Measurements from ENCODE around the gene ZNF428. TPM values are rescaled to one million over a fixed set of nuclear protein-coding genes. Genes with fewer than 3 reads are reported as not detected.

Gene ZNF428
- total and polyA plus RNA-seq, 2 experiments from 2014 or later: 21.1 to 23.9 TPM

GRCh38 chr19:43648633-43649032, 29.2 kb upstream of the ZNF428 start:
- Mint-ChIP-seq H3K36me3 (ENCODE audit: low read depth) (peaks cover 59% of the 10 kb centered on the region), H3K9me3 (peaks cover 22% of the 10 kb centered on the region), H3K27ac (no peak overlapping the region), H3K4me1 (no peaks in the 10 kb centered on the region), H3K27me3 (ENCODE audit: insufficient read depth, low read depth, poor library complexity) (peaks cover 9% of the 10 kb centered on the region), H3K4me3 (no peak overlapping the region)
- Histone ChIP-seq H3K4me2 (no peak overlapping the region), H3K4me1 (ENCODE audit: insufficient read depth) (no peaks in the 10 kb centered on the region; the same call in 1 of the 2 replicates), H3K36me3 (ENCODE audit: insufficient read depth) (no peaks in the 10 kb centered on the region; the same call in none of the 2 replicates), H3K9me2 (ENCODE audit: insufficient read depth) (no peaks in the 10 kb centered on the region), H3K4me3 (no peak overlapping the region), H4K20me1 (replicated peaks; ENCODE audit: insufficient read depth) (no peaks in the 10 kb centered on the region; the same call in 1 of the 2 replicates), H3K79me2 (replicated peaks; ENCODE audit: insufficient read depth) (no peaks in the 10 kb centered on the region), H3F3A (replicated peaks; ENCODE audit: low read depth) (0 out of 2 replicates have a peak, but pooled peaks cover 2% of the 10 kb centered on the region), H2AFZ (no peak overlapping the region), H3K27ac (ENCODE audit: low read depth) (no peak overlapping the region), H3K27me3 (ENCODE audit: insufficient read depth) (no peaks in the 10 kb centered on the region)
- ATAC-seq: no peak
- DNase-seq (ENCODE audit: low spot score): no peak
- TF ChIP-seq EZH2phosphoT487 (IDR thresholded peaks at IDR 0.05; ENCODE audit: unreplicated experiment): no peak
- no peak for TF ChIP-seq ZNF331 (CRISPR knock-in tag; IDR thresholded peaks at IDR 0.05; ENCODE audit: low read depth)
- no peak for TF ChIP-seq ZNF462 (CRISPR knock-in tag; IDR thresholded peaks at IDR 0.05)
- no peak for TF ChIP-seq POLR2AphosphoS5 (IDR thresholded peaks at IDR 0.05; ENCODE audit: low read depth)
- TF ChIP-seq REST (IDR thresholded peaks at IDR 0.05; ENCODE audit: unreplicated experiment): no peak
- no peak for TF ChIP-seq ETS1 (IDR thresholded peaks at IDR 0.05)
- TF ChIP-seq CTCF (conservative IDR thresholded peaks at IDR 0.05; ENCODE audit: low read depth in 2 of 2): no peak
- TF ChIP-seq CREB1 (CRISPR knock-in tag; IDR thresholded peaks at IDR 0.05; ENCODE audit: low read depth): no peak
- TF ChIP-seq EZH2 (IDR thresholded peaks at IDR 0.05; ENCODE audit: low read depth, unreplicated experiment): no peak
- TF ChIP-seq JUNB (IDR thresholded peaks at IDR 0.05; ENCODE audit: unreplicated experiment): no peak
- TF ChIP-seq STAT1 (IDR thresholded peaks at IDR 0.05; ENCODE audit: unreplicated experiment): no peak
